Heart left ventricle (tissue), 16 donors: ENCODE data around the gene OR10C1. TPM values are rescaled to one million over a fixed set of nuclear protein-coding genes. Genes with fewer than 3 reads are reported as not detected.

Source experiments
- ATAC-seq, 4 donors: fragments of 200-7000 bp; cut with Tn5 transposase; one replicate each; pipeline ENCODE4 v1.9.1; 2020 to 2022; ENCODE audit warnings: moderate library complexity in 4 of 4, mild to moderate bottlenecking in 3 of 4, moderate number of reproducible peaks in 1 of 4
- DNase-seq, 5 donors: peaks; one replicate each; pipeline ENCODE4 v3.0.0-alpha.2; 2020
- H3K27ac ChIP-seq, 12 donors: fragments of 200-600 bp; sonication (generic) in 4 of 12; one replicate each; pipeline versions ENCODE4 v1.5.0 to v1.8.0; 2016 to 2022; ENCODE audit warnings: mild to moderate bottlenecking in 2 of 12
- H3K27me3 ChIP-seq, 9 donors: fragments of 200-600 bp; sonication (generic) in 2 of 9; one replicate each; pipeline versions ENCODE4 v1.5.1 to v1.8.0; 2016 to 2022; ENCODE audit warnings: mild to moderate bottlenecking in 3 of 9
- H3K36me3 ChIP-seq, 9 donors: fragments of 200-600 bp; sonication (generic) in 2 of 9; one replicate each; pipeline versions ENCODE4 v1.5.0 to v1.8.0; 2018 to 2022; ENCODE audit warnings: mild to moderate bottlenecking in 2 of 9
- H3K4me1 ChIP-seq, 12 donors: fragments of 200-600 bp; sonication (generic) in 4 of 12; one replicate each; pipeline versions ENCODE4 v1.5.0 to v1.8.0; 2016 to 2022; ENCODE audit warnings: mild to moderate bottlenecking in 3 of 12
- H3K4me3 ChIP-seq, 12 donors: fragments of 200-600 bp; sonication (generic) in 4 of 12; one replicate each; pipeline versions ENCODE4 v1.5.0 to v1.8.0; 2017 to 2022; ENCODE audit warnings: mild to moderate bottlenecking in 9 of 12, moderate library complexity in 4 of 12
- H3K9me3 ChIP-seq, 12 donors: fragments of 200-600 bp; sonication (generic) in 4 of 12; one replicate each; pipeline versions ENCODE4 v1.5.0 to v1.8.0; 2016 to 2022; ENCODE audit warnings: mild to moderate bottlenecking in 1 of 12
- POLR2A ChIP-seq, 2 donors: fragments of 450-650 bp; IDR thresholded peaks; one replicate each; pipeline ENCODE4 v1.6.1; 2017; ENCODE audit warnings: antibody characterized with exemption in 2 of 2, mild to moderate bottlenecking in 2 of 2, moderate library complexity in 2 of 2
- WGBS, 4 donors: extraction: QIAGEN DNeasy Blood & Tissue Kit in 2 of 4; methylation state at CpG; one replicate each; pipeline versions ENCODE4 v1.1.5 to v1.1.7; 2013 to 2018; 5-methylcytosine and 5-hydroxymethylcytosine counted together
- intact Hi-C, 10 donors: fragments of 100-400 bp; cut with DNase I; formaldehyde crosslinking; loops; one replicate each; pipeline versions ENCODE4 v1.11.1 to v1.14.2; 2022
- polyA plus RNA-seq, 2 donors: library from polyadenylated mRNA; stranded (reverse); fragments of 200-250 nt; gene quantifications; one replicate each; pipeline ENCODE4 v1.2.3, GENCODE V29; 2013
- total RNA-seq, 9 donors: library from RNA; depleted of rRNA in 2 of 9; stranded (reverse); fragments of >200 nt in 2 of 9; fragmentation: NEBNext Ultra II Directional in 3 of 9; extraction: Animal tissue kit (Norgen Biotek cat#: 25700) in 3 of 9; gene quantifications; one replicate each; pipeline versions ENCODE4 v1.1.0 to v1.2.4, GENCODE V29; 2016 to 2023
- TF ChIP-seq, protein P1 (sequence below), 12 donors: fragments of 200-600 bp; sonication (generic) in 4 of 12; IDR thresholded peaks; one replicate each; pipeline versions ENCODE4 v1.5.0 to v1.8.0; 2018 to 2022; ENCODE audit warnings: antibody characterized with exemption in 12 of 12, mild to moderate bottlenecking in 5 of 12
- donor health status: ischemic (EF 13 %, LVEDD 7.1; RV severe dilation, severe dysfunction).
- donor health status: healthy with polysubstance abuse.
- donor health status: DM: no; HTN: yes; CAD: no.
- donor health status: DM: no; HTN: no; CAD: no.
- donor health status: ischemic (EF 25% LVEDD 6.9; RV normal size, moderate dysfunction).
- donor health status: ischemic (EF 25% LVEDD 5.7; RV mildly dilated, moderate dysfunction).
- donor health status: healthy.
- donor health status: DM: yes; HTN: yes; CAD: no.
- donor health status: ischemic (EF 35%, LVEDD 5.7; RV mildly dilated, moderate dysfunction).
- donor health status: nonischemic (EF 11% LVEDD 7.7; RV severe dilation, severe dysfunction).
- donor health status: DM: yes; HTN: yes; CAD: no.
- donor health status: PGD.
- donor health status: ischemic (EF 29% LVEDD 5.4; RV normal size, mild dysfunction).
- donor health status: nonischemic (EF 23%, LVEDD 6.1; RV moderate dilation, normal function).

OR10C1 gene
- total and polyA plus RNA-seq, 11 donors = not detected

DNA sequence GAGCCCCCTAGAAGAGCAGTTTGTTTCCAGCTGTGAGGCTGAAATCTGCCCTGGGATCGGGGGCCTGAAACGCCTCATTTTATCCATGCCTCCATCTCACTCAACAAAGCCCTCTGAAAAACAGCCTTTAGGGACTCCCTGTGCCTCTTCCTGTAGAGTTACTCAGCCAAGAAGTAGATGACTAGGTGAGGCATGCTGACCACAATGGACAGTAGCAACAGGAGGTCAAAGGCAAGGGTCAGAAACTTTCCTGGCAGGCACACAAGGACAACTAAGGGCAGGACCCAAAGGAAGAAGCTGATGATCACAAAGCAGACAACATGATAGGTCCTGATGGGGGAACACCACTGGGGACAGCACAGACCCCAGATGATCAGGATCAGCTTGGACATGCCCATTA lies 35.9 kb downstream of the OR10C1 start:
- DNase-seq (no peak), ATAC-seq (no peak)
- no peaks in the 10 kb centered on the region for H3K9me3 ChIP-seq
- no peak overlapping the region for H3K4me3 ChIP-seq
- no peaks in the 10 kb centered on the region for H3K36me3 ChIP-seq
- intact Hi-C loops = no loop called here
- 34 to 83% (median 73%) methylated on average over 2 of the region's 2 CpGs for WGBS, 4 donors
- no peak for TF ChIP-seq POLR2A (IDR thresholded peaks at IDR 0.05)
- TF ChIP-seq, protein P1, sequence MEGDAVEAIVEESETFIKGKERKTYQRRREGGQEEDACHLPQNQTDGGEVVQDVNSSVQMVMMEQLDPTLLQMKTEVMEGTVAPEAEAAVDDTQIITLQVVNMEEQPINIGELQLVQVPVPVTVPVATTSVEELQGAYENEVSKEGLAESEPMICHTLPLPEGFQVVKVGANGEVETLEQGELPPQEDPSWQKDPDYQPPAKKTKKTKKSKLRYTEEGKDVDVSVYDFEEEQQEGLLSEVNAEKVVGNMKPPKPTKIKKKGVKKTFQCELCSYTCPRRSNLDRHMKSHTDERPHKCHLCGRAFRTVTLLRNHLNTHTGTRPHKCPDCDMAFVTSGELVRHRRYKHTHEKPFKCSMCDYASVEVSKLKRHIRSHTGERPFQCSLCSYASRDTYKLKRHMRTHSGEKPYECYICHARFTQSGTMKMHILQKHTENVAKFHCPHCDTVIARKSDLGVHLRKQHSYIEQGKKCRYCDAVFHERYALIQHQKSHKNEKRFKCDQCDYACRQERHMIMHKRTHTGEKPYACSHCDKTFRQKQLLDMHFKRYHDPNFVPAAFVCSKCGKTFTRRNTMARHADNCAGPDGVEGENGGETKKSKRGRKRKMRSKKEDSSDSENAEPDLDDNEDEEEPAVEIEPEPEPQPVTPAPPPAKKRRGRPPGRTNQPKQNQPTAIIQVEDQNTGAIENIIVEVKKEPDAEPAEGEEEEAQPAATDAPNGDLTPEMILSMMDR (IDR thresholded peaks at IDR 0.05) = no peak
- peaks cover 0 to 12% (median 0%) of the 10 kb centered on the region in 9 donors for H3K27me3 ChIP-seq
- no peaks in the 10 kb centered on the region for H3K4me1 ChIP-seq
- H3K27ac ChIP-seq = no peak overlapping the region

DNA sequence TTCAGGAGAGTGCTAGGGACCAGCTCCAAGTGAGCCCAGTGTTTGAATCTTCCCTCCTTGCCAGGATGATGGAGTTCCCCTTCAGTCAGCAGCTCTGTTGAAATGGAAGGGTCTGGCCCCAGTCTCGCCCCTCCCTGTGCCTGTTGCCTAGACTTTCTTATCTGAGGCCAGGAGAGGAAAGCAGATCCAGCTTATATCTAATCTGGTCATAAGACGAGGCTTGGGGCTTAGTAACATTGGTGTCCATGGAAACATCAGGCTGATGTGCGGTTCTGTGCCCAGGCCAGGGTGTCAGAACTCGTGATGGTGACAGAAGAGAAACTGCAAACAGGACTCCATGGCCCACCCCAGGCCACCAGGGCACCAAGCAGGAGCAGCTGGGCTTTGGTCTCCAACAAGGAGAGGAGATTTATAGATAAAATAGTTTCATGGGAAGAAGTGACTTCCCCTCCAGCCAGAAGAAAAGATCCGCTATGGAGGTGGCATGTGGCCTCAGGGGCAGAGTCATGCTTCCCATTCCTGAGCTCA lies 38.9 kb downstream of the OR10C1 start:
- 38 to 73% (median 42%) methylated on average over 2 to 5 of the region's 5 CpGs for WGBS, 4 donors
- Histone ChIP-seq H3K27ac (no peak overlapping the region), H3K9me3 (peaks cover 0 to 7% (median 0%) of the 10 kb centered on the region in 12 donors), H3K4me3 (no peak overlapping the region), H3K4me1 (no peaks in the 10 kb centered on the region), H3K36me3 (no peaks in the 10 kb centered on the region), H3K27me3 (peaks cover 0 to 12% (median 0%) of the 10 kb centered on the region in 9 donors)
- TF ChIP-seq POLR2A (IDR thresholded peaks at IDR 0.05) = no peak
- TF ChIP-seq, protein P1 (IDR thresholded peaks at IDR 0.05) = no peak
- no peak for ATAC-seq
- DNase-seq = no peak
- intact Hi-C loops = no loop called here

DNA sequence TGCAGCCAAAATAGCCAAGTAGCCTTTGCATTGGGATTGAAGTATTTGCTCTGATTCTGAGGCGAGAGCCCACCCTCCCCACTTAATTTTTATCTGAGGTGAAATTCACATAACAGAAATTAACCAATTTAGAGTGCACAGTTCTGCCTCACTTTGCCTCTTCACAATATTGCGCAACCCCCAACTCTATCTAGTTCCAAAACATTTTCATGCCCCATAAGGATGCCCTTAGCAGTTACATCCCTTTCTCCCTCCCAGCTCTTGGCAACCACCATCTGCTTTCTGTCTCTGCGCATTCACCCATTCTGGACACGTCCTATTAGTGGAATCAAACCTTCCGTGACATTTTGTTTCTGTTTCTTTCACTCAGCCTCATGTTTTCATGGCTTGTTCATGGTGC lies 39.6 kb downstream of the OR10C1 start:
- H3K4me1 ChIP-seq = no peaks in the 10 kb centered on the region
- WGBS, 4 donors = 64 to 83% (median 81%) methylated on average over 5 of the region's 5 CpGs
- intact Hi-C loops = no loop called here
- ATAC-seq (no peak), DNase-seq (no peak)
- H3K27ac ChIP-seq = no peak overlapping the region
- peaks cover 0 to 12% (median 0%) of the 10 kb centered on the region in 9 donors for H3K27me3 ChIP-seq
- TF ChIP-seq POLR2A (IDR thresholded peaks at IDR 0.05) = no peak
- TF ChIP-seq, protein P1 (IDR thresholded peaks at IDR 0.05) = no peak
- peaks cover 0 to 7% (median 0%) of the 10 kb centered on the region in 12 donors for H3K9me3 ChIP-seq
- no peaks in the 10 kb centered on the region for H3K36me3 ChIP-seq
- H3K4me3 ChIP-seq = no peak overlapping the region

DNA sequence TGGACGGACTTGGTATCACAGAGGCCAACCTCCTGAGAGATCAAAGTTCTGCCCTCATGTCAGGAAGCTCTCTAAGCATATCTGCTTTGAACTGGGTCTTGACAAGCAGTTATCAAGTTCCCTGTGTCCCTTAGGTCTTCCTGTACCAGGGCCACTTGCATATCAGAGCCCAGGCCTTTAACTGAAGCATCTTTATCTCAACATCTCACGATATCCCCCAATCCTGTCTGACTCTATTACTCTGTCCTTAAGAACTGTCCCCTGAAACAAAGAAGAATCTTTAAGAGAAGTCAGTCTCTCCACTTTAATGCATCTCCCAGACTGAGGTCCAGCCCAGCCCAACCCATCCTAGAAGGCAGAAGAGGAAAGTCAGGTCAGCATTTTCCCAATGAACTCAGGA lies 40.5 kb downstream of the OR10C1 start:
- Histone ChIP-seq H3K36me3 (no peaks in the 10 kb centered on the region), H3K9me3 (peaks cover 0 to 7% (median 0%) of the 10 kb centered on the region in 12 donors), H3K4me3 (no peak overlapping the region), H3K27ac (no peak overlapping the region), H3K27me3 (peaks cover 0 to 12% (median 0%) of the 10 kb centered on the region in 9 donors), H3K4me1 (no peaks in the 10 kb centered on the region)
- 31 to 39% (median 34%) methylated on average over 2 of the region's 2 CpGs for WGBS, 4 donors
- TF ChIP-seq POLR2A (IDR thresholded peaks at IDR 0.05) = no peak
- TF ChIP-seq, protein P1 (IDR thresholded peaks at IDR 0.05) = no peak
- no peak for DNase-seq
- intact Hi-C loops = no loop called here
- no peak for ATAC-seq
